Keratinocyte (primary cell): ENCODE results near the gene BNC2.

Experiments
- EZH2 ChIP-seq: IDR thresholded peaks from one replicate; pipeline ENCODE4 v1.6.1; 2012; ENCODE audit warnings: inconsistent platforms, mild to moderate bottlenecking, low read length, moderate library complexity
- TF ChIP-seq, protein P1 (sequence below), 3 experiments: IDR thresholded peaks in 1 of 3; conservative IDR thresholded peaks in 1 of 3; optimal IDR thresholded peaks in 1 of 3; 2 replicates in 2 of 3; 3 replicates in 1 of 3; pipeline versions ENCODE3 to v1.5.1; 2011; ENCODE audit warnings: low read length in 3 of 3, mild to moderate bottlenecking in 3 of 3, moderate library complexity in 2 of 3, control low read depth in 1 of 3, inconsistent platforms in 1 of 3; ENCODE audit not compliant: insufficient read depth in 2 of 3; ENCODE audit errors: extremely low read depth in 1 of 3

DNA sequence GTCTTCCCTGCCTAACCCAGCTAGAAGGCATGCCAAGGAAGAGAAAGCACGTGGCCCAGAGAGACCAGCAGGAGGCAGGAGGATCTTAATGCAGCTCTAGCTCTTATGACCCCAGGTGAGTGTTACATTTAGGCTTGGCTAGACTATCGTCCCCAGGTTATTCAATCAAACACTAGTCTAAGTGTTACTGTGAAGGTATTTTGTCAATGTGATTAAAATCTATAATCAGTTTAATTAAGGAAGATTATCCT is 483.7 kb downstream of the BNC2 start:
- TF ChIP-seq, protein P1, sequence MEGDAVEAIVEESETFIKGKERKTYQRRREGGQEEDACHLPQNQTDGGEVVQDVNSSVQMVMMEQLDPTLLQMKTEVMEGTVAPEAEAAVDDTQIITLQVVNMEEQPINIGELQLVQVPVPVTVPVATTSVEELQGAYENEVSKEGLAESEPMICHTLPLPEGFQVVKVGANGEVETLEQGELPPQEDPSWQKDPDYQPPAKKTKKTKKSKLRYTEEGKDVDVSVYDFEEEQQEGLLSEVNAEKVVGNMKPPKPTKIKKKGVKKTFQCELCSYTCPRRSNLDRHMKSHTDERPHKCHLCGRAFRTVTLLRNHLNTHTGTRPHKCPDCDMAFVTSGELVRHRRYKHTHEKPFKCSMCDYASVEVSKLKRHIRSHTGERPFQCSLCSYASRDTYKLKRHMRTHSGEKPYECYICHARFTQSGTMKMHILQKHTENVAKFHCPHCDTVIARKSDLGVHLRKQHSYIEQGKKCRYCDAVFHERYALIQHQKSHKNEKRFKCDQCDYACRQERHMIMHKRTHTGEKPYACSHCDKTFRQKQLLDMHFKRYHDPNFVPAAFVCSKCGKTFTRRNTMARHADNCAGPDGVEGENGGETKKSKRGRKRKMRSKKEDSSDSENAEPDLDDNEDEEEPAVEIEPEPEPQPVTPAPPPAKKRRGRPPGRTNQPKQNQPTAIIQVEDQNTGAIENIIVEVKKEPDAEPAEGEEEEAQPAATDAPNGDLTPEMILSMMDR (optimal IDR thresholded peaks at IDR 0.05 in 1 of 3, IDR thresholded peaks at IDR 0.05 in 1 of 3, conservative IDR thresholded peaks at IDR 0.05 in 1 of 3; ENCODE audit: extremely low read depth in 1 of 3, insufficient read depth in 2 of 3, low read length in 3 of 3) = peak in 1 of 3 experiments; percentile 12
- no peak for TF ChIP-seq EZH2
